ENCODE measurements around the gene BMP5.

The BMP5 gene

GRCh38 chr6:55714831-55715230 lies 160.6 kb downstream of the BMP5 start:
- no peak for DNase-seq (ENCODE audit: low read depth, low spot score)

- DNase-seq (ENCODE audit: low read depth, low spot score), result no peak
These were observed 162.0 kb downstream of the BMP5 start for GRCh38 chr6:55713436-55713835.

GRCh38 chr6:55708711-55709110 lies 166.7 kb downstream of the BMP5 start:
- no peak for DNase-seq (ENCODE audit: low read depth, low spot score)

GRCh38 chr6:55705451-55706440 lies 169.6 kb downstream of the BMP5 start:
- DNase-seq (ENCODE audit: low read depth, low spot score), result no peak

- no peak for DNase-seq (ENCODE audit: low read depth, low spot score)
These were observed 171.0 kb downstream of the BMP5 start for GRCh38 chr6:55704421-55704820.
